GM18511 (cell line): ENCODE results near the gene PTCH1.

Experiments
- ATAC-seq: cut with Tn5 transposase; IDR thresholded peaks from one replicate; pipeline ENCODE4 v1.9.1; 2021; ENCODE audit warnings: mild to moderate bottlenecking, moderate library complexity; ENCODE audit not compliant: unreplicated experiment

PTCH1 gene

GRCh38 chr9:95499046-95499676, 17.6 kb downstream of the PTCH1 start:
- ATAC-seq, result no peak

GRCh38 chr9:95498641-95499040, 18.1 kb downstream of the PTCH1 start:
- no peak for ATAC-seq

GRCh38 chr9:95497772-95498171, 19.0 kb downstream of the PTCH1 start:
- ATAC-seq, result no peak

- ATAC-seq, result no peak
Observed at GRCh38 chr9:95496687-95497086, 20.1 kb downstream of the PTCH1 start.

DNA sequence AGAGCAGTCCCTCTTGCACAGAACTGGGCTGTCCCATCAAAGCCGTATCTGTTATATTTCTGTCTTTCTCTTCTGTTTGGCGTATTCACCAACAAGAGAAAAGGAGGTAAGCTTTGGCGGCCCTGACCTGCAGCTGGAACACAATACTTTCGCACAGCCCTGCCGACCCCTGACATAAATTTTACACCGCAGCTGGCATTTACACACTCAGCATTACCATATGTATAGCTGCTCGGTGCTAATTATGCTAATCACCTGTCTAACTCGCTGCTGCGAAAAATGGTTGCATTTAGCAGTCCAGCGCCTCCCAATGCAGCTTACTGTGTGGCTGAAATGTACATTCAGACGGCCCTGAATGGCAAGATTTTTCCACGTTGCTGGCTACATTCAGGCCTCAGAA, 20.8 kb downstream of the PTCH1 start:
- no peak for ATAC-seq

DNA sequence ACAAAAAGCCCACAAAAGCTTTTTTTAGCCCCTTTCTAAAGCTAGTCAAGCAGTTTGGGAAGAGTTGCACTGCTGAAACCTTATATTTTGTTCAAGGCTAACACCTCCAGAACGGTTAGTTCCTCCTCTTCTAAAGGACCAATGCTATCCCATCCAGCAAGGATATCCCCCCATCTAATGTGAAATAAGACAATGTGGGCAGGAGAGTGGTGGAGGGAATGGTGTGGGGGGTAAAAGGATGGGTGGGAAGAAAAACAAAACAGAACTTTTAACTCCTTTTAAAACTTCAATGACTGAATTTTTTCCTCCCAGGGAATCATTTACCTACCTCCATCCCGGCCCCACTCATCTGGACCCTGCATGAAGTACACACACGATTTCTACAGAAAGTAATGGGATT, 21.2 kb downstream of the PTCH1 start:
- ATAC-seq, result no peak

- ATAC-seq, result peak; percentile 89
Observed at GRCh38 chr9:95494416-95495371, 22.1 kb downstream of the PTCH1 start.

DNA sequence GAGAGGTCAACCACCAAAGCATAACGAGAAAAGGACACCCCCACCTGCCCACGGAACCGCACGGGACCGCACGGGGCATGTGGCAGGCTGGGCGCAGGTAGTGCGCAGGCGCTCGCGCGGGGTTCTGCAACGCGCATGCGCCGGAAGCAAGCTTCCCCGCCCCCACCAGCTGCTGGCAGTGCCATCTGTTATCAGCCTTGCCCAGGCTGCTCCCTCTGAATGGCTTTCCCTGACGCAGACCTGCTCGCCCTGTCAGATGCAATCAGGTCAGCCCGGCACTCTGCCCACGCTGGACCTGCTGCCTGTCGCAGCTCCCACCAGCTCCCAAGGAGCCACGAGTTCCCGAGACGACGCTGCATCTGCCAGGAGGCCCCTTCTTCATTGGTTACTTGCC, 22.8 kb downstream of the PTCH1 start:
- ATAC-seq, result no peak

- no peak for ATAC-seq
Observed at GRCh38 chr9:95493402-95493801, 23.4 kb downstream of the PTCH1 start.

GRCh38 chr9:95491543-95492320, 25.0 kb downstream of the PTCH1 start:
- no peak for ATAC-seq

GRCh38 chr9:95488954-95489353, 27.8 kb downstream of the PTCH1 start:
- no peak for ATAC-seq

DNA sequence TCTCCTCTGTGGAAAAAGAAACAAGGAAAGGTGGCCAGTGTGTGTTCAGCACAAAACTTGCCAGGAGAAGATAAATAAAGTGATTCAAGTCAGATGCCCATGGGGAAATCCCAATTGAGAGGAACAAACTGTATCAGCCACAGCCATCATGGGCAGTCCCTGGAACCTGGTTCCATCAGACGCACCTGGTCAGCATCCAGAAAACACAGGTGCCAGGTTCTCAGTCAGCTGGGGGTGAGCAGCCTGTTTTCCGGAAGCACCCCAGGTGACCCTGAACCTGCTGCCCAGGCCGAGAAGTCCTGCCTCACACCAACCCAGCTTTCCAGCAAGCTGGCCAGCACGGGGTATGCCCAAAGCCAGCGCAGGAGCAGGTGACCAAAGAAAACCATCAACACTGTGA, 30.5 kb downstream of the PTCH1 start:
- ATAC-seq, result no peak

GRCh38 chr9:95484225-95484624, 32.5 kb downstream of the PTCH1 start:
- no peak for ATAC-seq

- no peak for ATAC-seq
Observed at GRCh38 chr9:95483431-95483830, 33.3 kb downstream of the PTCH1 start.

DNA sequence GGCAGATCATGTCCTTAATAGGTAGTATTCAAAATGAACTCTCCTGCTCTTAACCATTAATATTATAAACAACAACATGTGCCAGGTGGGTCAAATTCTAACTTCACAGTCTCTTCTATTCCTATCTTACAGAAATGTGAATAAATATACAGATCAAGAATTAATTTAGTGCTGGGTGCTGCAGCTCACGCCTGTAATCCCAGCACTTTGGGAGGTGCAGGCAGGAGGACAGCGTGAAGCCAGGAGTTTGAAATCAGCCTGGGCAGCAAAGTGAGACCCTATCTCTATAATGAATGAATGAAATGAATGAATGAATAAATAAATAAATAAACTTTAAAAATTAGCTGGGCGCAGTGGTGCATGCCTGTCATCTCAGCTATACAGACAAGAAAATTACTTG, 34.1 kb downstream of the PTCH1 start:
- ATAC-seq, result no peak

GRCh38 chr9:95481000-95481399, 35.8 kb downstream of the PTCH1 start:
- ATAC-seq, result no peak

DNA sequence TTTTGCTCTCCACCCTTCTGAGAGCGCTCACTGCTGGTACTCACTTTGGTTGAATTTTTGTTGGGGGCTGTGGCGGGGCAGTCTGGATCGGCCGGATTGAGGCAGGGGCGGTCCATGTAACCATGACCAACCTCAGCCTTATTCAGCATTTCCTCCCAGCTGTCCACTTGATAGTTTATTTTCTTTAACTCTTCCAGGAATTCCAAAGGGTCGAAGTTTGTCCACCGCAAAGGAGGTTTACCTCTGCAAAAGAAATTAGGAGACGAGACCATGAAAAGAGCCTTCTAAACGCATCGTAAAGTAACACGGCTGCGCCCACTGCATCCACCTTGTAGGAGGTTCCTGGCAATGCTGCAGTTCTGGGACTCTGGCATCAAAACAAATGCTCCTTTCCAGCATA, 36.4 kb downstream of the PTCH1 start:
- no peak for ATAC-seq

DNA sequence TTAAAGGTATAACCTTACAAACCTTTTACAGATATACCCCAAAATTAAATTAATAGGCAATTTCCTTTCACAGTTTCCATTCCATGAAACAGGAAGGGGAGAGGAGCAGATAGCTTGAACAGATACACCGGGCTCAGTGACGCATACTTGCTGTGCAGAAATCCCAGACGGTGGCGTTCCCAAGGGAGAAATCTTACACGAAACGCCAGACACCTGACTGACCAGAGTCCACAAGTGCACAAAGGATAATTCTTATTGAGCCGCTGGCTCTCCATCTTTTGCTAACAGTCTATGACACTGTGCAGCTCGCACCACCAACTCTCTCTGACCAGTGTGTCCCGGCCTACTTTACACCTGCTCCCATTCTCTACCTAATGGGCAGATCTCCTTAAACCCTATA, 37.4 kb downstream of the PTCH1 start:
- ATAC-seq, result no peak

- no peak for ATAC-seq
Observed at GRCh38 chr9:95478335-95478734, 38.4 kb downstream of the PTCH1 start.

- no peak for ATAC-seq
Observed at GRCh38 chr9:95477885-95478284, 38.9 kb downstream of the PTCH1 start.

GRCh38 chr9:95477441-95477840, 39.3 kb downstream of the PTCH1 start:
- ATAC-seq, result no peak

- no peak for ATAC-seq
Observed at GRCh38 chr9:95468791-95469190, 48.0 kb downstream of the PTCH1 start.
